HEK293 (cell line): ENCODE data around the gene NR2F1-AS1.

Experiments
- CTCF ChIA-PET: fragments of 350-600 bp; formaldehyde crosslinking; extraction: SDS; loops from one replicate; lab custom pipeline; 2021; ENCODE audit warnings: antibody characterized with exemption; lab: Yijun Ruan, JAX
- POLR2A ChIA-PET: fragments of 300-600 bp; formaldehyde crosslinking; extraction: SDS; loops from one replicate; lab custom pipeline; 2020; ENCODE audit warnings: antibody characterized with exemption, inconsistent platforms; lab: Yijun Ruan, JAX
- H3K27ac ChIP-seq: fragments of 200-500 bp; sonication (Bioruptor generic); 2 replicates; pipeline ENCODE4 v1.5.1; 2014; ENCODE audit warnings: low read depth, low read length, control low read depth, inconsistent platforms; ENCODE audit errors: extremely low read depth
- H3K36me3 ChIP-seq, 2 experiments: fragments of 200-500 bp in 1 of 2; sonication (Bioruptor generic) in 1 of 2; 1 replicate in 1 of 2; 2 replicates in 1 of 2; pipeline ENCODE4 v1.5.1; 2014 to 2017; ENCODE audit warnings: inconsistent platforms in 2 of 2, low read length in 2 of 2; ENCODE audit not compliant: control insufficient read depth in 2 of 2, insufficient read depth in 1 of 2
- H3K4me1 ChIP-seq: fragments of 200-500 bp; sonication (Bioruptor generic); 2 replicates; pipeline ENCODE4 v1.5.1; 2014; ENCODE audit warnings: mild to moderate bottlenecking, low read length, inconsistent platforms; ENCODE audit not compliant: control insufficient read depth, insufficient read depth
- H3K4me3 ChIP-seq: 2 replicates; pipeline ENCODE4 v1.5.1; 2011; ENCODE audit warnings: low read depth, mild to moderate bottlenecking, control low read depth, low read length, moderate library complexity
- H3K9me3 ChIP-seq: fragments of 200-500 bp; sonication (Bioruptor generic); 2 replicates; pipeline ENCODE4 v1.5.1; 2014; ENCODE audit warnings: low read depth, low read length, inconsistent platforms; ENCODE audit not compliant: control insufficient read depth, insufficient read depth
- KLF10 ChIP-seq: fragments of 450-650 bp; IDR thresholded peaks from 2 replicates; pipeline ENCODE4 v1.5.1; 2018; ENCODE audit warnings: missing biosample characterization, mild to moderate bottlenecking, missing genetic modification characterization
- KLF9 ChIP-seq: fragments of 450-650 bp; formaldehyde crosslinking; IDR thresholded peaks from 2 replicates; pipeline ENCODE4 v1.5.1; 2016; ENCODE audit warnings: missing biosample characterization, missing genetic modification characterization, low read depth
- SP3 ChIP-seq: fragments of 450-650 bp; formaldehyde crosslinking; IDR thresholded peaks from 2 replicates; pipeline ENCODE4 v1.5.1; 2016; ENCODE audit warnings: missing biosample characterization, missing genetic modification characterization
- ZBTB8A ChIP-seq: fragments of 450-650 bp; formaldehyde crosslinking; IDR thresholded peaks from 2 replicates; pipeline ENCODE4 v1.5.1; 2016; ENCODE audit warnings: missing biosample characterization, missing genetic modification characterization
- ZFHX2 ChIP-seq: fragments of 450-650 bp; formaldehyde crosslinking; conservative IDR thresholded peaks from 2 replicates; pipeline ENCODE4 v1.5.1; 2016; ENCODE audit warnings: missing biosample characterization, missing genetic modification characterization
- ZFP3 ChIP-seq: fragments of 450-650 bp; formaldehyde crosslinking; IDR thresholded peaks from 2 replicates; pipeline ENCODE4 v1.5.1; 2016; ENCODE audit warnings: low read depth, missing biosample characterization, missing genetic modification characterization
- ZNF138 ChIP-seq: fragments of 450-650 bp; formaldehyde crosslinking; IDR thresholded peaks from 2 replicates; pipeline ENCODE4 v1.5.1; 2016; ENCODE audit warnings: missing biosample characterization, missing genetic modification characterization, borderline replicate concordance
- ZNF140 ChIP-seq: fragments of 450-650 bp; formaldehyde crosslinking; IDR thresholded peaks from 2 replicates; pipeline ENCODE4 v1.5.1; 2016; ENCODE audit warnings: missing biosample characterization, missing genetic modification characterization
- ZNF175 ChIP-seq: fragments of 450-650 bp; formaldehyde crosslinking; IDR thresholded peaks from 2 replicates; pipeline ENCODE4 v1.5.1; 2016; ENCODE audit warnings: missing biosample characterization, missing genetic modification characterization
- ZNF202 ChIP-seq: fragments of 450-650 bp; formaldehyde crosslinking; IDR thresholded peaks from 2 replicates; pipeline ENCODE4 v1.5.1; 2016; ENCODE audit warnings: missing biosample characterization, missing genetic modification characterization, borderline replicate concordance
- ZNF221 ChIP-seq: fragments of 450-650 bp; formaldehyde crosslinking; IDR thresholded peaks from 2 replicates; pipeline ENCODE4 v1.5.1; 2017; ENCODE audit warnings: missing biosample characterization, missing genetic modification characterization, borderline replicate concordance
- ZNF292 ChIP-seq: fragments of 450-650 bp; formaldehyde crosslinking; IDR thresholded peaks from 2 replicates; pipeline ENCODE4 v1.5.1; 2016; ENCODE audit warnings: low read depth, missing biosample characterization, missing genetic modification characterization, borderline replicate concordance
- ZNF501 ChIP-seq: fragments of 450-650 bp; formaldehyde crosslinking; IDR thresholded peaks from 2 replicates; pipeline ENCODE4 v1.5.1; 2016; ENCODE audit warnings: missing biosample characterization, missing genetic modification characterization
- ZNF692 ChIP-seq: fragments of 450-650 bp; formaldehyde crosslinking; IDR thresholded peaks from 2 replicates; pipeline ENCODE4 v1.5.1; 2016; ENCODE audit warnings: missing biosample characterization, missing genetic modification characterization
- ZNF747 ChIP-seq: fragments of 450-650 bp; formaldehyde crosslinking; IDR thresholded peaks from 2 replicates; pipeline ENCODE4 v1.5.1; 2016; ENCODE audit warnings: missing biosample characterization, missing genetic modification characterization
- ZNF76 ChIP-seq: fragments of 450-650 bp; formaldehyde crosslinking; IDR thresholded peaks from 2 replicates; pipeline ENCODE4; 2016; ENCODE audit warnings: low read depth, missing biosample characterization, missing genetic modification characterization, borderline replicate concordance
- TF ChIP-seq, protein P1 (sequence below): fragments of 450-650 bp; IDR thresholded peaks from 2 replicates; pipeline ENCODE4 v1.5.1; 2018; ENCODE audit warnings: missing biosample characterization, missing genetic modification characterization
- TF ChIP-seq, protein P2 (sequence below): fragments of 450-650 bp; formaldehyde crosslinking; IDR thresholded peaks from 2 replicates; pipeline ENCODE4 v1.5.1; 2016; ENCODE audit warnings: missing biosample characterization, missing genetic modification characterization

Gene NR2F1-AS1

DNA sequence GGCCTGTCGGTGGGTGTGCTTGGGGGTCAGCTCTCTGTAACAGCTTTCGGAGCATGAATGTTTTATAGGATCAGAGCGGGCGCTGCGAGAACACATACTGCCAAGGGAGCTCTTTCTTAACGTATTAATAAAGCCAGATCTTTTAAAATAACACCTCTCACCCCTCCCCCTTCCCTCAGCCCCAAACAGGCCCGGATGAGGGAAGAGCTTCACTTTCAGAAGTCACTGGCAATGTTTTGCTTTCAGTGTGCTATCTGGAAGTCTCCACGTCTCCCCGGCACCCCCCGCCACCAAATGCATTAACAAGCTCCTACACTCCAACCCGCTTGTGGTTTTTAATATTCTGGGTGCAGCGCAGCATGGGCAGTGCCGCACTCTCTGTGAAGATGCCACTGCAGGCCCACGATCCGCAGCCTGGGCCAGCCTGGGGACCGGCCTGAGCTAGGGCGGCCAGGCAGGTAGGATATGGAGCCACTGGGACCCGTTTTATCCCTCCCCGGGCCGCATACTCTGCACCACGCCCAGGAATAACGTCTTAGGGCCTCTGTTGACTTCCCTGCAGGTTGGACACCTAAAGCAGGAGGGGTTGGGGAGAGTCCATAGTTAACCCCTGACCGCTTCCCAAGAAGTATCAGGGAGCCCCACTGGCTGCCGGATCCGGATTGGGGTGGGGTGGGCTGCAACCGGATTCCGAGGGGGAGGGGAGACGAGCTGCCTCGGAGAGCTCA is 14.6 kb upstream of the NR2F1-AS1 start:
- Histone ChIP-seq H3K4me1 (peaks cover 38% of the 10 kb centered on the region), H3K9me3 (no peaks in the 10 kb centered on the region), H3K27ac (no peak overlapping the region), H3K36me3 (peaks cover 17 to 42% of the 10 kb centered on the region in 2 experiments), H3K4me3 (no peak overlapping the region)
- ChIA-PET POLR2A (no interaction called here), CTCF (interaction anchor here (0.6 to 0.9 kb wide), 2 partner anchors 12 to 1690 kb away, joined by 3 read pairs; no protein-coding TSS in a partner anchor)
- TF ChIP-seq ZNF175 (tag by site-specific recombination) (no peak), ZFHX2 (tag by site-specific recombination) (no peak)
- TF ChIP-seq, protein P1, sequence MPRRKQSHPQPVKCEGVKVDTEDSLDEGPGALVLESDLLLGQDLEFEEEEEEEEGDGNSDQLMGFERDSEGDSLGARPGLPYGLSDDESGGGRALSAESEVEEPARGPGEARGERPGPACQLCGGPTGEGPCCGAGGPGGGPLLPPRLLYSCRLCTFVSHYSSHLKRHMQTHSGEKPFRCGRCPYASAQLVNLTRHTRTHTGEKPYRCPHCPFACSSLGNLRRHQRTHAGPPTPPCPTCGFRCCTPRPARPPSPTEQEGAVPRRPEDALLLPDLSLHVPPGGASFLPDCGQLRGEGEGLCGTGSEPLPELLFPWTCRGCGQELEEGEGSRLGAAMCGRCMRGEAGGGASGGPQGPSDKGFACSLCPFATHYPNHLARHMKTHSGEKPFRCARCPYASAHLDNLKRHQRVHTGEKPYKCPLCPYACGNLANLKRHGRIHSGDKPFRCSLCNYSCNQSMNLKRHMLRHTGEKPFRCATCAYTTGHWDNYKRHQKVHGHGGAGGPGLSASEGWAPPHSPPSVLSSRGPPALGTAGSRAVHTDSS (tag by site-specific recombination): no peak
- TF ChIP-seq, all 188 proteins: peak for 0

GRCh38 chr5:93594591-93595419 is 13.8 kb upstream of the NR2F1-AS1 start:
- ChIA-PET CTCF (interaction anchor here (0.6 kb wide), 1 partner anchor 1689 kb away, joined by 3 read pairs; no protein-coding TSS in a partner anchor), POLR2A (no interaction called here)
- H3K9me3 ChIP-seq: no peaks in the 10 kb centered on the region
- H3K27ac ChIP-seq: no peak overlapping the region
- H3K4me3 ChIP-seq: no peak overlapping the region
- H3K4me1 ChIP-seq: peaks cover 38% of the 10 kb centered on the region
- peaks cover 20 to 49% of the 10 kb centered on the region in 2 experiments for H3K36me3 ChIP-seq
- TF ChIP-seq ZFP3 (tag by site-specific recombination): no peak
- TF ChIP-seq ZNF202 (tag by site-specific recombination): peak; percentile 84; the same call in 1 of the 2 replicates
- peak; percentile 65 for TF ChIP-seq ZBTB8A (tag by site-specific recombination)
- 0 out of 2 replicates have a peak, but pooled peaks have one; percentile 9 for TF ChIP-seq KLF9

- peaks cover 35% of the 10 kb centered on the region for H3K4me1 ChIP-seq
- peak; percentile 76; the same call in 1 of the 2 replicates for TF ChIP-seq ZNF202 (tag by site-specific recombination)
- no peak for TF ChIP-seq ZNF76
- TF ChIP-seq ZNF221 (tag by site-specific recombination): no peak
- H3K9me3 ChIP-seq: no peaks in the 10 kb centered on the region
- H3K27ac ChIP-seq: no peak overlapping the region
- POLR2A ChIA-PET: interaction anchor here (0.6 kb wide), 1 partner anchor 8 kb away, joined by 4 read pairs; no protein-coding TSS in a partner anchor
- no peak overlapping the region for H3K4me3 ChIP-seq
- peaks cover 27 to 61% of the 10 kb centered on the region in 2 experiments for H3K36me3 ChIP-seq
- CTCF ChIA-PET: no interaction called here
These were observed 12.6 kb upstream of the NR2F1-AS1 start for GRCh38 chr5:93593476-93594131.

- POLR2A ChIA-PET: interaction anchor here (0.9 kb wide), 1 partner anchor 222 kb away, joined by 3 read pairs; no protein-coding TSS in a partner anchor
- peaks cover 27% of the 10 kb centered on the region for H3K4me1 ChIP-seq
- no peaks in the 10 kb centered on the region for H3K9me3 ChIP-seq
- H3K27ac ChIP-seq: no peak overlapping the region
- H3K36me3 ChIP-seq: peaks cover 28 to 68% of the 10 kb centered on the region in 2 experiments
- H3K4me3 ChIP-seq: no peak overlapping the region
- CTCF ChIA-PET: no interaction called here
- no peak for TF ChIP-seq SP3 (tag by site-specific recombination)
- no peak for TF ChIP-seq ZNF692 (tag by site-specific recombination)
- no peak for TF ChIP-seq KLF10 (tag by site-specific recombination)
- TF ChIP-seq ZNF501: no peak
- TF ChIP-seq ZNF292 (tag by site-specific recombination): no peak
- TF ChIP-seq, protein P2, sequence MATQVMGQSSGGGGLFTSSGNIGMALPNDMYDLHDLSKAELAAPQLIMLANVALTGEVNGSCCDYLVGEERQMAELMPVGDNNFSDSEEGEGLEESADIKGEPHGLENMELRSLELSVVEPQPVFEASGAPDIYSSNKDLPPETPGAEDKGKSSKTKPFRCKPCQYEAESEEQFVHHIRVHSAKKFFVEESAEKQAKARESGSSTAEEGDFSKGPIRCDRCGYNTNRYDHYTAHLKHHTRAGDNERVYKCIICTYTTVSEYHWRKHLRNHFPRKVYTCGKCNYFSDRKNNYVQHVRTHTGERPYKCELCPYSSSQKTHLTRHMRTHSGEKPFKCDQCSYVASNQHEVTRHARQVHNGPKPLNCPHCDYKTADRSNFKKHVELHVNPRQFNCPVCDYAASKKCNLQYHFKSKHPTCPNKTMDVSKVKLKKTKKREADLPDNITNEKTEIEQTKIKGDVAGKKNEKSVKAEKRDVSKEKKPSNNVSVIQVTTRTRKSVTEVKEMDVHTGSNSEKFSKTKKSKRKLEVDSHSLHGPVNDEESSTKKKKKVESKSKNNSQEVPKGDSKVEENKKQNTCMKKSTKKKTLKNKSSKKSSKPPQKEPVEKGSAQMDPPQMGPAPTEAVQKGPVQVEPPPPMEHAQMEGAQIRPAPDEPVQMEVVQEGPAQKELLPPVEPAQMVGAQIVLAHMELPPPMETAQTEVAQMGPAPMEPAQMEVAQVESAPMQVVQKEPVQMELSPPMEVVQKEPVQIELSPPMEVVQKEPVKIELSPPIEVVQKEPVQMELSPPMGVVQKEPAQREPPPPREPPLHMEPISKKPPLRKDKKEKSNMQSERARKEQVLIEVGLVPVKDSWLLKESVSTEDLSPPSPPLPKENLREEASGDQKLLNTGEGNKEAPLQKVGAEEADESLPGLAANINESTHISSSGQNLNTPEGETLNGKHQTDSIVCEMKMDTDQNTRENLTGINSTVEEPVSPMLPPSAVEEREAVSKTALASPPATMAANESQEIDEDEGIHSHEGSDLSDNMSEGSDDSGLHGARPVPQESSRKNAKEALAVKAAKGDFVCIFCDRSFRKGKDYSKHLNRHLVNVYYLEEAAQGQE (tag by site-specific recombination): no peak
- TF ChIP-seq ZNF747 (tag by site-specific recombination): no peak
- no peak for TF ChIP-seq ZNF140 (tag by site-specific recombination)
- no peak for TF ChIP-seq ZNF138
These were observed 11.9 kb upstream of the NR2F1-AS1 start for GRCh38 chr5:93592883-93593282.
